HG03097 (cell line): ENCODE data around the gene ATAD3B.

Experiments used
- ATAC-seq: cut with Tn5 transposase; IDR thresholded peaks from one replicate; pipeline ENCODE4 v1.9.1; 2021; ENCODE audit not compliant: unreplicated experiment, low FRiP score

ATAD3B gene

GRCh38 chr1:1540818-1541628 is 69.5 kb downstream of the ATAD3B start:
- no peak for ATAC-seq

GRCh38 chr1:1541956-1542765 is 70.6 kb downstream of the ATAD3B start:
- ATAC-seq = no peak

- no peak for ATAC-seq
Measured at GRCh38 chr1:1542766-1543705, 71.5 kb downstream of the ATAD3B start.

- ATAC-seq = no peak
Measured at GRCh38 chr1:1543706-1544099, 72.1 kb downstream of the ATAD3B start.

- no peak for ATAC-seq
Measured at GRCh38 chr1:1544544-1544943, 73.0 kb downstream of the ATAD3B start.
